ENCODE results near the gene RAB31. TPM values are rescaled to one million over a fixed set of nuclear protein-coding genes. Genes with fewer than 3 reads are reported as not detected.

RAB31 gene
- total and polyA plus RNA-seq, 2 of the 13 experiments (the other 11 are each of a cell fraction or from before 2014, with no cell fraction given) = 1.1 to 1.7 TPM

GRCh38 chr18:9911226-9911625, 203.1 kb downstream of the RAB31 start:
- no peaks in the 10 kb centered on the region for H3K36me3 ChIP-seq (replicated peaks in 1 of 2; ENCODE audit: control insufficient read depth in 1 of 2, insufficient read depth in 2 of 2, low read length in 2 of 2)
- CTCF ChIA-PET (ENCODE audit: low intra/inter-chr PET ratio, low total read pairs) = no interaction called here
- H4K20me1 ChIP-seq (ENCODE audit: insufficient read depth, low read length) = peaks cover 15% of the 10 kb centered on the region
- H3K9ac ChIP-seq (ENCODE audit: insufficient read depth, low read depth, low read length) = no peak overlapping the region
- H3K4me3 ChIP-seq (replicated peaks in 1 of 3; ENCODE audit: insufficient read depth in 1 of 3, low read depth in 2 of 3, low read length in 3 of 3) = no peak overlapping the region
- FAIRE-seq (no peak), DNase-seq (ENCODE audit: low spot score) (no peak), ATAC-seq (no peak)
- WGBS (ENCODE audit: low lambda C conversion rate) = 72% methylated on average over 5 of the region's 5 CpGs
- peaks cover 13% of the 10 kb centered on the region for H3K4me1 ChIP-seq (ENCODE audit: insufficient read depth, low read length)
- TF ChIP-seq NAIF1 (CRISPR knock-in tag; IDR thresholded peaks at IDR 0.05; ENCODE audit: borderline replicate concordance) (no peak), ZNF720 (CRISPR knock-in tag; IDR thresholded peaks at IDR 0.05) (no peak), RFXAP (CRISPR knock-in tag; IDR thresholded peaks at IDR 0.05; ENCODE audit: borderline replicate concordance) (no peak), ZNF256 (CRISPR knock-in tag; conservative IDR thresholded peaks at IDR 0.05) (no peak), ZFY (CRISPR knock-in tag; IDR thresholded peaks at IDR 0.05) (no peak), TOPORS (CRISPR knock-in tag; IDR thresholded peaks at IDR 0.05) (no peak), GLMP (CRISPR knock-in tag; IDR thresholded peaks at IDR 0.05; ENCODE audit: borderline replicate concordance) (no peak)
- H2AFZ ChIP-seq (ENCODE audit: low read length) = no peak overlapping the region
- POLR2A ChIA-PET = no interaction called here
- intact Hi-C loops (cut with micrococcal nuclease; ENCODE audit: unreplicated experiment) (loop anchor here (5.0 kb wide), 1 partner anchor 299 kb away; the partner anchor contains the start of gene PPP4R1), in situ Hi-C loops (cut with HindIII; ENCODE audit: extremely low pct_ligation_motif_present, low pct_unique_long_range_greater_than_20kb) (no loop called here)
- H3K27ac ChIP-seq (ENCODE audit: extremely low read length, insufficient read depth, low read length) = no peak overlapping the region
- H3K4me2 ChIP-seq (ENCODE audit: low read depth, low read length) = no peak overlapping the region
- H3K27me3 ChIP-seq (ENCODE audit: control insufficient read depth in 1 of 2, insufficient read depth in 2 of 2, low read length in 2 of 2) = no peaks in the 10 kb centered on the region; a peak in 2 of 5 replicates
- no TSS peak for BruUV-seq (replicated peaks)
- peaks cover 21% of the 10 kb centered on the region for H3K79me2 ChIP-seq (ENCODE audit: insufficient read depth, low read length)
- no peaks in the 10 kb centered on the region for H3K9me3 ChIP-seq (ENCODE audit: low read length)

Small RNA genes lying within 50 kb of the gene (small RNA-seq; reads per million reads assigned to genes)
- gene RN7SL862P (ENCODE audit: insufficient read depth in 2 of 3, insufficient read length in 3 of 3, low read depth in 2 of 3, low replicate concordance in 1 of 3) (0 reads per million in 3 experiments), gene RNA5SP449 (ENCODE audit: insufficient read depth in 2 of 3, insufficient read length in 3 of 3, low read depth in 2 of 3, low replicate concordance in 1 of 3) (0 reads per million in 3 experiments)

Other genes starting within 250 kb of the RAB31 start
- 33.1 and 39.9 TPM in 2 replicates for gene RALBP1, start 232.8 kb upstream of the RAB31 start, total RNA-seq (2016; rRNA removed; fragmentation: Illumina TruSeq; extraction: Trizol)
- gene RALBP1, start 232.8 kb upstream of the RAB31 start, polyA plus RNA-seq (2011; rRNA removed) = 23.6 and 24.5 TPM in 2 replicates
- 66.5 and 84.6 TPM in 2 replicates for gene PPP4R1, start 93.7 kb upstream of the RAB31 start, total RNA-seq (2016; rRNA removed; fragmentation: Illumina TruSeq; extraction: Trizol)
- gene PPP4R1, start 93.7 kb upstream of the RAB31 start, polyA plus RNA-seq (2011; rRNA removed) = 67.2 and 72.4 TPM in 2 replicates
- gene TXNDC2, start 177.7 kb downstream of the RAB31 start, total RNA-seq (2016; rRNA removed; fragmentation: Illumina TruSeq; extraction: Trizol) = not detected in 2 replicates
- not detected in 2 replicates for gene TXNDC2, start 177.7 kb downstream of the RAB31 start, polyA plus RNA-seq (2011; rRNA removed)
- gene VAPA, start 205.7 kb downstream of the RAB31 start, total RNA-seq (2016; rRNA removed; fragmentation: Illumina TruSeq; extraction: Trizol) = 294 and 375 TPM in 2 replicates
- gene VAPA, start 205.7 kb downstream of the RAB31 start, polyA plus RNA-seq (2011; rRNA removed) = 135 and 167 TPM in 2 replicates